OCI-M1 (cell line): Measurements from ENCODE around the gene CNTN5.

Experiments used
- DNase-seq: peaks from one replicate; lab custom pipeline; 2025; lab: John Stamatoyannopoulos, UW

CNTN5 gene

DNA sequence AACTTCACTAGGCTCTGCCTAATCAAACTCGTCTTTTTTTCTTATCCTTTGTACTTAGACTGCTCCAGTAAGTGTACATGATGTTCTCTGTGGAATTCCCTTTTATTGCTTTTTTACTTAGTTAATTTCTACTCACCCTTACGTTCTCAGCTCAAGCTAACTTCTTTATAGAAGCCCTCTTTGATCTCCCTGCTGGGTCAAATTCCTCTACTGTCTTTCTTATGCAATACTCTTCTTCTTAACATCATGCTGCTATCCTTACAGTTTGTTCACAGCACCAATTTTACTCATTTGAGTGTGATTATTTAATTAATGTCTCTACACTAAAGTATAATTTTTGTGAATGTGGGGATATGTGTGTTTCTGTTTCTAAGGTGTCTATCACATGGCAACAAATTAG is 498.3 kb downstream of the CNTN5 start:
- no peak for DNase-seq

DNA sequence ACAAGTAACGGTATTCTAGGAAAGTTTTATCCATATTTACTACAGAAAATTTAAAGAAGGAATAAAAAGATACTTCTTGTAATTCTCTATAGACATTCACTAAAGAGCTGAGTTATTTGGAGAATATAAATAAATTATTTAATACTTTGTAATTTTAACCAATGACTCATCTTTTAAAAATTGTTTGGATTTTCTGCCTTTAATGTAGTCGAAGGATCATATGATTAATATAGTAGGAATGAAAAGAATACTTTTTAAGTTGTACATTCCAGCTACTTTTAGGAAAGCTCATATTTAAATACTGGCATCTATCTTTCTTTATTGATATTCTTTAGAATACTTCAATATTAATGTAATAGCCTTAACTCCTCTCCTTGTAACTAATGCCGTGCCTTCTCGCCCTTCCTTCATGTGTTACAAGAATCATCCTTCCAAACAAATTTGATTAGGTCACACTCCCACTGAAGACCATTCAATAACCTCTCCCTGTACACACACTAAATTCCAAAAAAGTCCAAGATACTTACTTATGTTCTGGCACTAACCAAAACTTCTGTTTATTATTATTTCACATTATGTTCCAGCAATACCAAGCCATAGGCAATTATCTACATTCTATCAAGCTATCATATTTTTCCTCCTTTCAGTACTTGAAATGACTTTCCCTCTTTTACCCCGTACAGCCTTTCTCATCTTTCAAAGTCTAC is 501.9 kb downstream of the CNTN5 start:
- DNase-seq, result no peak

DNA sequence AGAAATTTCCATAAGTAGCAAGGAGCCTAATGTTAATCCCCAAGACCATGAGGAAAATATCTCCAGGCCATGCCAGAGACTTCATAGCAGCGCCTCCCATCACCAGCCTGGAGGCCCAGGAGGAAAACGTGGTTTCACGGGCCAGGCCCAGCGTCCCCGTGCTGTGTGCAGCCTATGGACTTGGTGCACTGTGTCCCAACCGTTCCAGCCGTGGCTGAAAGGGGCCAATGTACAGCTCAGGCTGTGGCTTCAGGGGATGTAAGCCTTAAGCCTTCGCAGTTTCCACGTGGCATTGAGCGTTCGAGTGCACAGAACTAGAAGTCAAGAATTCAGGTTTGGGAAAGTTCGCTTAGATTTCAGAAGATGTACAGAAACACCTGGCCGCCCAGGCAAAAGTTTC is 510.7 kb downstream of the CNTN5 start:
- DNase-seq, result no peak

DNA sequence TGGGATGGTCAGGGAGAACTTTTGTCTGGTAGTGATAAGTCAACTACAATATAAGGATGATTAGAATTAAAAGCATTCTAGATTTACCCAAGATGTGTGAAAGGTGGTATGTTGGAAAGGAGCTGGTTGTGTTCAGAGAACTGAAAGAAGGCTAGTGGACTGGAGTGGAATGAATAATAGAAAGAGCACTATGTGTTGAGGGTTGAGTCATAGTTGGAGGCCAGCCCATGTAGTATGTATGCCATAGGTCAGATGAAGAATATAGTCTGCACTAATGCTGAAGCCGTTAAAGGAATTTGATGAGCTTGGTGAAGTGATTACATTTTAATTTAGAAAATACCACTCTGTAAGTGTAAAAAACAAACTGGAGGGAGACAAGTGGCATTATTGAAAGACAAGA is 514.1 kb downstream of the CNTN5 start:
- DNase-seq, result no peak

DNA sequence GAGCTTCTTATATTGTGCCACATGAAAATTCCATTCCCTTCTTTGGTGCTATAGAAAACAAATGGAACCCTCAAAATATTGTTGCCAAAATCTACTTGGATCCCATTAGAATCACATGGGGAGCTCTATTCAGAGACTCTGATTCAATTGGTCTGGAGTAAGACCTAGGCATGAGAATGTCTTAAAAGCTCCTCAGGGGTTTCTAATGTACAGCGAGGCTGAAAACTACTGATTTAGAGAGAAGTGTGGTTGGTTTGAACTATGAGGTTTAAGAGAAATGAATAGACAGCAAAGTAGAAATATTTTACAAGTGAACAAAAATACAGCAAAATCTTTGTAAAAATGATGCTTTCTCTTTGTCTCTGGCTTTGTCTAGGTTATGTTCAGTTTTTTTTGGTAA is 514.7 kb downstream of the CNTN5 start:
- DNase-seq, result no peak

DNA sequence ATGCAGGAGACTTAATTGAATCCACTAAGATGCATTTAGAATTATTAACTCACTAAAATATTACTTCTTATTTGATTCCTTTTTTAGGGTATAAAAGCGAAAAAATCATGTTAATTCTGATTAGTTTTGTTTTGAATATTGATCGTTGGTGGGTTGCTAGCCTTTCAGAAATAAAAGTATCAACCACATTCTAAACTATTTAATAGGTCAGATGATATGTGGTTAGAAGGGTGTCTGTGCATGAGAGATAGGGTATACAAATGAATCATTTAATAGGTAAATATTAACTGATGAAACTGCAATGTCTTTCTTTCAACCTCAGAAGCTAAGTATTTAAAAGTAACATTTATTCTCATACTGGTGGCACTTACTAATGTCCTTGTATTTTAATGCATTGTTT is 515.1 kb downstream of the CNTN5 start:
- DNase-seq, result no peak

DNA sequence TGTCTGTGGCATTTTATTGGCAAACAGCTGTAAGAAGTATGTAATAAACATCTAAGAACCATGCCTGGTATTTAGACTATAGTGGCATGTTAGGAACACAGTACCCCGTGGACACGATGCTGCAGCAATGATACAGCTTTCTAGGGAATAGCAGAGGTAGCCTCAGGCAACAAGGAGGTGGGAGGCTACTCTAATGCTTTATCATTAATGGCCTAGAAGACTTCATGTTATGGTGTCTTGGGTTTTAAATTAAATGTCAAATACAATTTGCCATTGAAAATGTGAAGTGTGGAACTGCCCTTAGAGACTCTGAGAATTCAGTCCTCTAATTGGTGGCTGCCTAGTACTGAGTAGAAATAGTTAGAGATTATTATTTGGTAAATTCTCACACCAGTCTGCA is 516.9 kb downstream of the CNTN5 start:
- no peak for DNase-seq

DNA sequence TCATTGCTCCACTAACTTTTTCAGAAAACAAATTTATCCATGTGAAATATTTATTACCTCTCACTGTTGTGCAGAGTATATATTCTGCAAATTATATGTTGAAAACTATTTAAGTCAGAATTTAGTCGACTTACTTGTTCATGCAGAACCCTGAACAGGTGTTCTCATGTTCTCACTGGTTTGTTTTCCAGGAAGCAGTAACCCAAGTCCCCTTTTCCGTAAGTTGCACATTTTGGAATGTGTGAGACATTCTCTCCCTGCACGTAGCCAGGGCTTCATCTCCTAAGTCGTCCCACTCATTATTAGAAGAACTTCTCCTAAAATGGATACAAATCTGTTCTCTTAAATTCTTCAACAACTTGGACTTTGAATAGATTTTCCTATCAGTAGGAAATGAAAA is 524.9 kb downstream of the CNTN5 start:
- no peak for DNase-seq

DNA sequence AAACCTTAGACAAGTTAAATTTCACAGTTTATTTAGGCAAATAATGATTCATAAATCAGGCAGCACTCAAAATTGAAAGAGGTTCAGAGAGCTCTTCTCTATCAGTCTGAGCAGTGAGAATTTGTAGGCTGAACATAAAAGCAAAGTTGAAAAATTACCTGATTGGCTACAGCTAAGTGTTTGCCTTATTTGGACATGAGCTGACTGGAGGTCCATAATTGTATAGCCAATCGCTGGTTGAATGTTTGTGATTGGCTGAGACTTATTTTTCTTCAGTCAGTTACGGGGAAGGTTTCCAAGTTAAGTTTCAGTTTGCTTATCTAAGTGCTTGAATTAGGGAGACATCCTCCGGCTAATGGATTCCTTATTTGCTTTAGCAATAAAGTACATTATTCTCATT is 527.5 kb downstream of the CNTN5 start:
- peak; percentile 42 for DNase-seq

DNA sequence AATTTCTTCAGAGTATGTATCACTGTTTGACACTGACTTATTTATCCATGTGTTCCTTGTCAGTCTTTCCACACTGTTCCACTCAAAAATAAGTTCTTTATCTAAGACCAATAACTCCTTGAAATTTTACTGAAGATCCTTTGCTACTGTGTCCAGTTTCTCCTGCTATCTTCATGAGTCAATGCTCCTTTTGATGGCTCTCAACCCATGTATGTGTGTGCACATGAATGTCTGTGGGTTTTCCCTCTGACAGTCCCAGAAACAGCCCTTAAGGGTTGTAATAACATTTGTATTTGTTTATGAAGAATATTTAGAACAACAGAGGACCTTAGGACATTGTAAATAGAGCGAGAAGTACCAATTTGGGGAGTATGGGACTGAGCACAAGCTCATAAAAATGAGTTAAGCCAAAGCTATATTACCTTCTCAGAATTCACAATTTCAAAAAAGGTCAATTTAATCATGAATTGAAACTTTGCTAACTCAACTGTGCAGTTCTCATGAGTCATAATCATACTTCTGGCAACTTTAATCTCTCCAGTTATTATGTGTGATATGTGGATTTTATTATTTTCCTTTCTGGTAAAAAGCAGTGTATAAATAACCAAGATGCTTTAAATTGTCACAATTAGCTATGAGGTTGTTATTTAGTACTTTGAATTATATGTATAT is 533.6 kb downstream of the CNTN5 start:
- DNase-seq, result no peak

DNA sequence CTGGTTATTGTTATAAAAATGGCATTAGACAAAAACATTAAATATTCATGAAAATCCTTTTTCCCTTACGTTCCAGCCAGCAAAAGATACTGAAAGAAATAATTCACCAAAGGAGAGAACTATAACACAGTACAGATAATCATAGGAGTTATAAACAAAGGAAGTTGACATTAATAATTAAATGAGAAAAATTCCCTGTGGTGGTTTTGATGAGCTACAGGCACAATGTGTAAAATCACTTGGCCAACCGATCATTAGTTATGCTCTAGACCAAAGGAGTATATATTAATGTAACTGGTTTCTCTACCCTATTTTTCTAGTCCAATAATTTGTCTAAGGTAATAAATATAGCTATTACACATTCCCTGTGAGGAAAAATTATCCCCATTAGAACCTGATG is 534.7 kb downstream of the CNTN5 start:
- DNase-seq, result no peak

DNA sequence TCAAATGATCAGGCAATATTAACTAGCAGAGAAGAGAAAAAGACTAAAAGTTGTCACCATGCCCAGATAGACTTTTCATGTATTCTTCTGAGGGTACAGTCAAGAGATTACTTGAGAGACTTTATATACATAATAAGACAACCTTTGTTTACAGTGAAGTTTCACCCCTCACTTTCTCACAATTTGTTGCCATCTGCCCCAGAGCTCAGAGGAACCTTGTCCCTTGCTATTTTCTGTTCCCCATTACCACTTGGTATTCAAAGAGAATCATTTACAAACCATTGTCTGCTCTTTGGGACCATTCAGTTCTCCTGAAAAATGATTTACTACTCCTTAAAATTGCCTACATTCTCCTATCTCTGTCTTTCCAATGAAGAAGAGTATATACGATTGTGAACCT is 544.6 kb downstream of the CNTN5 start:
- DNase-seq, result no peak

DNA sequence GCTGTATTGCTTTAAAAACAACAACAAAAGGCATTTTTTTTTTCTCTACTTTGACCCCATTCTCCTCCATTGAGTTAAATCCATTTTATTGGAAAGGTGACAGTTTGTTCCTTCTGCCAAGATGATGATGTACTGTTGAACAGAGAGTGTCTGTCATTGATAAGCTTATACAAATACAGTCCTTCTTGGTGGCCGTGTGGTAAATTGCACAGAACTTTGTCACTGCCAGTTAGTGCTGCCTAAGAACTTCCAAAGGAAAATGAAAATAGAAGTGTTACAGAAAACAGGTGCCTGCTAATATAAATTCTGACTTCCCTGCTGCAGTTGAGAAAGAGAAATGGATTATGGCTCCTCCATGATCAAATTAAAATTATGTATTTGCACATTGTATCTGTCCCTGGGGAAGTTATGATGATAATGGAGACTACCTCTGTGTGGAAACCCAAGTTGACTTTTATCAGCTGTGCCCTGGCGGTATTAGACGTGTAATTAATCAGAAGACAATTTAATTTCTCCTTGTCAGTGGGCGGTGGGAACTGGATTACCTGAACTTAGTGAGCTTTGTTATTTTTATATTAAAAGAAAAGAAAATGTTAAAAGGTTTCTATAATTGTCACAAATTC is 546.7 kb downstream of the CNTN5 start:
- no peak for DNase-seq

DNA sequence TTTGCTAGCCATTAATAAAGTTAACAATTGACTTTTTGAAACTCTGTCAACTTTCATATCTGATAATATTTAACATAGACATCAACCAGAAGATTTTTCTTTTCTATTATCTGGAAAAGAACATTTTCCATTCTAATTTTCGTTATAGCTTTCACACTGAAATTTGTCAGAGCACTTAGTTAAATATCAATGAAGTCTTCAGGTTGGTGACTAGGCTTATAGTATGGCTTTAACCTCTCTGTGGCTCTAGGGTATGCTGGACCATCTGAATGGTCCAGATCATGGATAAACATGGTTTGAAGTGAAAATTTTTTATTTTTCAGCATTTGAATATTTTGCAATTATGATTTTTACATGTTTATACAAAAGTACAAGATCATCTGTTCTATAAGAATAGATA is 548.1 kb downstream of the CNTN5 start:
- DNase-seq, result no peak

DNA sequence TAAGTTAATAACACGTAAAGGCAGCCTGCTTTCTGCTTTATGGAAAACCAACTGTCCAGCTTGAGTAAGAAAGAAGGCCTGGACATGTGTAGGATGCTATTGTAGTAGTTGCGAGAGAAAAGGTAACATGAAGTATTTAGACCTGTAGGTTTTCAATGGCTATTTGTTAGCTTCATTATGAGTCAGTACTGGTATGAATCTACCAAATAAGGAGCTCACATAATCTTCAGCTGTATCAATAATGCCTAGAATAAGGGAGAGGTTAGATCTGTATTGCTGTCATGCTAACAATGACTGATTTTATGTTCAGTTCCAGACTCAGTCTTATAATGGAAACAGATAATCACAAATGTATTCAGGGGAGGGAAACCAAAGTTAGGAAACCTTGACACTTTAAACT is 550.3 kb downstream of the CNTN5 start:
- no peak for DNase-seq

DNA sequence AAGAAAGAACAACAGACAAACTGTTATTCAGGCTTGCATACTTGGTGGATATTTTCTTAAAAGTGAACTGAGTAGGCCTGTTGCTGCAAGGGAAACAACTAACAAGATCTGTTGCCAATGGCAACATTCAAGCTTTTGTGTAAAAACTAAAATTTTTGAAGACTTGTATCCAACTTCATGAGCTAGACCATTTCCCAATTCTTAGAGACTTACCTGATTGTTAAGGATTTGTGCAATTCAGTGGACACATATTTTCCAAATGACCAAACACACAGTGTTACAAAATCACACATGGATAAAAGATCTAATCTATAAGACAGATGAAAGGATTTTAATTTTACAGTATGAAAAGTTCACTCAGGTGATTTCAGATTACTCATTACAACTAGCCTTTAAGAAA is 564.1 kb downstream of the CNTN5 start:
- DNase-seq, result no peak

DNA sequence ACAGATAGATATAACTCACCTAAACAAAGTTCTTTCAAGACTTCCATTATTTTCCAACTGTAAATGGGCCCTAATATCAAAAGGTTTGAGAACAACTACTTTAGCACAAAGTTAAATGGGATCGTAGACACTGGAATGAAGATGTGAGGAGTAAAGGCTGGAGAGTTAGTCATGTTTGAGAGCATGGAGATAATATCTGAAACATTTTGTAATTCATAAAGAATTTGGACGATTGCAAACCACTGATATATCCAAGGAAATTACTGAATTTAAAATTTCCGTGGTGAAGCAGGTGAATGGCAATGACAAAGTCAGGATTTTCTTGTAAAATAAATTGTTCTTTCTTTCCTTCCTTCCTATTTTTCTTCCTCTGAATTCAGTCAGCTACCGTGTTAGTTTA is 564.9 kb downstream of the CNTN5 start:
- DNase-seq, result no peak

DNA sequence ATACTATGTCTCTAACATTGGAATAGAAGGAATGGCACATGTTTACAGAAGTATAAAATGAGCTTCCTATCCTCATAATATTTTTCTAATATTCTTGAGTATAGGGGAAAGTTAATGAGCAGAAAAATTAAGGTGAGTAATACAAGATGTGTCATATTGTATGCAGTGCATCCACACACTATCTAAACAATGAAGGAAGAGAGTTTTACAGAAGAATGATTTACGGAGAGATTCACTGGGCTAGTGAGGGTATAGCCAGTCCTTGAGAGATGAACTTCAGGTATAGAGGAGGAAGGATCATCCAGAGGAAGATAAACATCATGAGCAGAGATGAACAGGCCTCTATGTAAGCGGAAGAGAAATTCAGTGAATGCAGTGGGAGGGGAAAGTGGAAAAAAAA is 569.0 kb downstream of the CNTN5 start:
- DNase-seq, result no peak

DNA sequence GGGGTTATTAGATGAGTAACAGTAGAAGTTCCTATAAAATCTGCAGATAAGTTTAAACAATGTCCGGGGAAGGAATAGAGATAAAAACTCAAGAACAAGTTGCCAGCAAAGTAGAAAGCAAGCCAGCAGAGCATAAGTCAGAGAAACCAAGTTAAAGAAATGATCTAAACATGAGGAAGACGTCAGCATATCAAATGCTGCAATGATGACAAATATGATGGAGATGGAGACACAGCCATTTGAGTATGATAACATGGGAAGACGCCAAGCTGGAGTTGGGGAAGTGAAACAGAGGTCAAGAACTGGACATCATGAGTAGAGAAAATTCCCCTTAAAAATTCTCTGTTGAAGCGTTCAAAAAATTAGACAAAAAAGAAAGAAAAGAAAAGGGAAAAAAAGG is 571.5 kb downstream of the CNTN5 start:
- DNase-seq, result no peak

DNA sequence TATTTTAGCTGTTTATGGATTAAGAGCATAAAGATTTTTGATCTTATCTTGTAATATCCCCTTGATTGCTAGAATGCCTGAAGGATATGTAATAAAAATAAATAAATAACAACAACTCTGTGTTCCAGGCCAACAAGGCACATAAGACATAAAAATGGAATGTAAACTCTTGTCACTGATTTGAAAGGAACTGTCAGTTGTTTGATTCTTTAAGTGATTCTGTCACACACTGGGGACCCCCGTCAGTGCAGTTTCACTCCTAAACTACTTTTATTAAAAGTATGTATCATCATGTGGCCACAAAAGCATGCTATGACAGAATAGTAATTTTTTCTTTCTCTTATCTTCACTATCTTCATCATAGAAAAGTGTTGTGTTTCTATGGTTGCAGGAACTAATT is 572.4 kb downstream of the CNTN5 start:
- DNase-seq, result no peak

DNA sequence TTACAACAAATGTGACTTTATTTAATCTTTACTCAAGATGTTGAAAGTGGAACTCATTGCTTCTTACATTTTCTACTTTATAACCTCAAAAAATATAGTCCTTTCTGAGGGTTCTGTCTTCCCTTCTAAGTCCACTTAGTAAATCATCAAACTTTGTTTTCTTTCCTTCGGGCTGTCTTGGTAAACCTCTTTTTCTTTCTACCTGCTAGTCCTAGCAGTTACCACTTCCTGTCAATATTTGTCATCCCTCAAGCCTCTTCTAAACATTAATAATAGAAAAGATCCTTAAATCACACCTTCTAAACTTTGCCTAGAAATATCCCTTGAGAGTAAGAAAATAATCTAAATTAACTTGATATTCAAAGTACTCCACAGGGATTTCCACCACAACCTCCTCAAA is 580.4 kb downstream of the CNTN5 start:
- no peak for DNase-seq

DNA sequence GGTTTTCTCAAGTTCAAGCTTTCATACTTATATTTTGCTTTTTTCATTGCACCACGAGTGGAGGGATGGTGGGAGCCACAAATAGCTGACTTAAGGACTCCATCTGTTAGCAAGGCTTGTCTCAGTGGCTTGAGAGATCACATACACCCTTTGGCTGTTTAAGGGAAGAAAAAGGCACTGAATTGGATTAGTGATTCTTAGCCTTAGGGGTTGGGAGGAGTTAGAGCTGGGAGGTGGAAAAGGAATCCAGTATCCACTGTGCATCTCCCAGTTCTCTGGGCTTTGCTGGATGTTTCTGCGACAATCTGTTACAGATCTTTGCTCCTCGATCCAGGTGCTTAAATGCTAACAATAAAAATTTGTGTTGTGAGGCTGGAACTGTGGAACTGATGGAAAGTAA is 593.6 kb downstream of the CNTN5 start:
- no peak for DNase-seq

DNA sequence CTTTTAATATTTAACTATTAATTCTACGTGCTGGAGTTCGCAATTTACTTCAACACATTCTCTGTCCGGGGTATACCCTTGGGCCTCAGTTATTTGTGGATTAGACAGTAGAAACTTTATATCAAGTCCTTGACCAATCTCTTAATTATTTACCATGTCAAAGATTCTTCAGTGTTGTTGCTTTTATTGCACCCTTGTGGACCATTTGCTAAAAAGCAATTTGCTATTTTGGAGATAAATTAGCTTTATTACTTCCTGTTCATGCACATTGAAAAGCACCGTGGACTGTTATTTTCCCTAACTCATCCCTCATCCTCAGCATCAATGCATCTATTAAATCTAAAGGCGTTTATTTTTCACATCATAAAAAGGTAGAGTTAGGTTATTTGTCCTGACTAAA is 609.9 kb downstream of the CNTN5 start:
- DNase-seq, result no peak

DNA sequence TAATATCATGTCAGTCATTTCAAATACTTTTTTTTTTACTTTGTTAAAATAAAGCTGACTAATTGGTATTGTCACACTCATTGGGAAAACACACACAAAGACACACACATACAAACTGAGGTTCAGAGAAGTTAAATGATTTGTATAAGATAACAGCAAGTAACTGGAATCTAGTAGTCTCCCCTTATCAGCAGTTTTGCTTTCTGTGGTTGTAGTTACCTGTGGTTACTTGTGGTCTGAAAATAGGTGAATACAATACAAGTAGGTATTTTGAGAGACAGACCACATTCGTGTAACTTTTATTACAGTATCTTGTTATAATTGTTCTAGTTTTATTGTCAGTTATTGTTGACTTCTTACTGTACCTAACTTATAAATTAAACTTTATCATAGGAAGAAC is 610.9 kb downstream of the CNTN5 start:
- no peak for DNase-seq
